Spleen (tissue), 11 donors: ENCODE data around the gene SPDYE18. TPM values are rescaled to one million over a fixed set of nuclear protein-coding genes. Genes with fewer than 3 reads are reported as not detected.
A peak's percentile ranks its signal among the peaks of the same experiment; 100 is the strongest.
"Not testable (repeated sequence)": the region's sequence is repeated elsewhere in the genome, so short reads cannot be mapped to it uniquely, and the experiment has no call there.

Source experiments
- DNase-seq: peaks from one replicate; pipeline ENCODE4 v3.0.0-alpha.2; 2020
- H3K27ac ChIP-seq, 8 donors: fragments of 200-600 bp; sonication (generic) in 7 of 8; 1 replicate in 4 of 8; 2 replicates in 4 of 8; pipeline versions ENCODE4 v1.5.0 to v1.8.0; 2016 to 2021; ENCODE audit warnings: inconsistent platforms in 4 of 8, mild to moderate bottlenecking in 4 of 8, moderate library complexity in 1 of 8
- H3K27me3 ChIP-seq, 7 donors: fragments of 200-600 bp; sonication (generic) in 6 of 7; replicated peaks in 1 of 7; 1 replicate in 4 of 7; 2 replicates in 3 of 7; pipeline versions ENCODE4 v1.5.0 to v1.8.0; 2016 to 2021; ENCODE audit warnings: inconsistent platforms in 3 of 7, mild to moderate bottlenecking in 1 of 7
- H3K36me3 ChIP-seq, 6 donors: fragments of 200-600 bp; sonication (generic) in 5 of 6; 1 replicate in 4 of 6; 2 replicates in 2 of 6; pipeline versions ENCODE4 v1.5.0 to v1.8.0; 2016 to 2021; ENCODE audit warnings: inconsistent platforms in 2 of 6
- H3K4me1 ChIP-seq, 6 donors: fragments of 200-600 bp; sonication (generic) in 5 of 6; 1 replicate in 3 of 6; 2 replicates in 3 of 6; pipeline versions ENCODE4 v1.5.0 to v1.8.0; 2016 to 2021; ENCODE audit warnings: inconsistent platforms in 3 of 6
- H3K4me3 ChIP-seq, 8 donors: fragments of 200-600 bp; sonication (generic) in 7 of 8; 1 replicate in 4 of 8; 2 replicates in 4 of 8; pipeline versions ENCODE4 v1.5.0 to v1.8.0; 2016 to 2021; ENCODE audit warnings: inconsistent platforms in 4 of 8, mild to moderate bottlenecking in 4 of 8, moderate library complexity in 2 of 8
- H3K9me3 ChIP-seq, 8 donors: fragments of 200-600 bp; sonication (generic) in 7 of 8; 1 replicate in 4 of 8; 2 replicates in 4 of 8; pipeline versions ENCODE4 v1.5.0 to v1.8.0; 2016 to 2021; ENCODE audit warnings: inconsistent platforms in 4 of 8
- POLR2AphosphoS5 ChIP-seq, 3 donors: sonication (generic); formaldehyde crosslinking; IDR thresholded peaks; one replicate each; pipeline ENCODE4 v1.5.1; 2017; ENCODE audit warnings: antibody characterized with exemption in 3 of 3
- WGBS, 5 donors: extraction: QIAGEN DNeasy Blood & Tissue Kit in 3 of 5; methylation state at CpG; one replicate each; pipeline versions ENCODE4 v1.1.5 to v1.1.7; 2013 to 2018; 5-methylcytosine and 5-hydroxymethylcytosine counted together
- intact Hi-C: fragments of 100-400 bp; cut with DNase I; formaldehyde crosslinking; loops from one replicate; pipeline ENCODE4 v1.15.0; 2023; ENCODE audit warnings: low total_unique reads
- polyA plus RNA-seq, 3 donors: library from polyadenylated mRNA; stranded (reverse); fragments of 200-250 nt; gene quantifications; one replicate each; pipeline ENCODE4 v1.2.1, GENCODE V29; 2013
- small RNA-seq, 4 donors: library from RNA; depleted of rRNA; stranded (forward); fragments of <200 nt; gene quantifications; one replicate each; pipeline ENCODE3, GENCODE V24; 2016
- total RNA-seq, 7 donors: library from RNA; depleted of rRNA in 3 of 7; stranded (reverse); fragments of >200 nt in 3 of 7; fragmentation: NEBNext Ultra II Directional in 4 of 7; extraction: Animal tissue kit (Norgen Biotek cat#: 25700) in 4 of 7; gene quantifications; one replicate each; pipeline versions ENCODE4 v1.1.0 to v1.2.1, GENCODE V29; 2016 to 2021
- donor health status: healthy with polysubstance abuse.
- donor health status: DM: no; HTN: no; CAD: no; lungs with moderate emphysema.
- donor health status: DM: no; HTN: no; CAD: no.
- donor health status: Bipolar disorder and iron deficiency.
- donor health status: healthy.
- donor health status: DM: no; HTN: no; CAD: no.
- donor health status: DM: yes; HTN: yes; CAD: no.

Gene SPDYE18
- total and polyA plus RNA-seq, 10 donors, result 0.32 to 2.4 (median 0.67) TPM; not detected in 2

GRCh38 chr7:77008000-77008399 lies 54.4 kb downstream of the SPDYE18 start:
- peak overlapping the region in 3 of 8 donors; percentile 15 to 28 (median 26) for H3K27ac ChIP-seq
- H3K36me3 ChIP-seq, H3K9me3 ChIP-seq, H3K4me1 ChIP-seq, H3K4me3 ChIP-seq, H3K27me3 ChIP-seq, intact Hi-C loops: not testable (repeated sequence)
- WGBS, 5 donors, result 44 to 80% (median 72%) methylated on average over 9 to 10 of the region's 10 CpGs
- peak in 2 of 3 donors; percentile 51 to 56 for TF ChIP-seq POLR2AphosphoS5 (IDR thresholded peaks at IDR 0.05)
- peak; percentile 74 for DNase-seq

GRCh38 chr7:77006127-77007110 lies 55.9 kb downstream of the SPDYE18 start:
- H3K4me1 ChIP-seq, DNase-seq, H3K9me3 ChIP-seq, H3K27ac ChIP-seq, H3K27me3 ChIP-seq, intact Hi-C loops, H3K4me3 ChIP-seq: not testable (repeated sequence)
- H3K36me3 ChIP-seq, result peaks cover 0 to 23% (median 3%) of the 10 kb centered on the region in 6 donors
- WGBS, 5 donors, result 87 to 94% (median 91%) methylated on average over 6 to 13 of the region's 22 CpGs

- DNase-seq, H3K4me1 ChIP-seq, H3K27ac ChIP-seq, H3K4me3 ChIP-seq, H3K27me3 ChIP-seq, intact Hi-C loops, H3K9me3 ChIP-seq: not testable (repeated sequence)
- 89 to 100% (median 96%) methylated on average over 4 to 24 of the region's 27 CpGs for WGBS, 5 donors
- peaks cover 0 to 31% (median 3%) of the 10 kb centered on the region in 6 donors for H3K36me3 ChIP-seq
These were observed 56.8 kb downstream of the SPDYE18 start for GRCh38 chr7:77005461-77006057.

DNA sequence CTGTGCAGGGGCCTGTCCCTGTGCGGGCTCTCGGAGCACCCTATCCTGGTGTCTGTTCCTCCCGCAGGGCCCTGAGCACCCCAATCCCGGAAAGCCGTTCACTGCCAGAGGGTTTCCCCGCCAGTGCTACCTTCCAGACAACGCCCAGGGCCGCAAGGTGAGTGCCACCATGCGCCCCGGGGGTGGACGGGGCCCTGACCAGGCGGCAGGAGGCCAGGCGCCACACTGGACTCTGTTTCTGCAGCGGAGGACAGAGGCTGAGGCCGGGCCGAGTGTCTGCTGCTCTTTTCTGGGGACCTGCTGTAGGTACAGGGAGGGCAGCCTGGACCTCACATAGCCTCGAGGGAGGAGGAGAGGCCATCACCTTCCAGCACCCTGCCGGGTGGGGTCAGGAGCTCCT lies 58.2 kb downstream of the SPDYE18 start:
- intact Hi-C loops, result not testable (repeated sequence)
- WGBS, 5 donors, result 94 to 100% (median 96%) methylated on average over 2 to 13 of the region's 18 CpGs; no CpG with 5 or more reads in 1 of the 5 donors

GRCh38 chr7:77003241-77003640 lies 59.1 kb downstream of the SPDYE18 start:
- H3K27ac ChIP-seq, H3K4me1 ChIP-seq, DNase-seq, H3K4me3 ChIP-seq, H3K27me3 ChIP-seq, H3K9me3 ChIP-seq, intact Hi-C loops: not testable (repeated sequence)
- WGBS, 5 donors, result 87 to 99% (median 95%) methylated on average over 6 to 10 of the region's 10 CpGs
- peaks cover 0 to 38% (median 3%) of the 10 kb centered on the region in 6 donors for H3K36me3 ChIP-seq

More for the DNA sequence above, 58.2 kb downstream of the SPDYE18 start:
- not testable (repeated sequence) for H3K4me1 ChIP-seq, H3K27ac ChIP-seq, DNase-seq, H3K27me3 ChIP-seq, H3K9me3 ChIP-seq, H3K4me3 ChIP-seq
- H3K36me3 ChIP-seq, result peaks cover 0 to 38% (median 3%) of the 10 kb centered on the region in 6 donors

DNA sequence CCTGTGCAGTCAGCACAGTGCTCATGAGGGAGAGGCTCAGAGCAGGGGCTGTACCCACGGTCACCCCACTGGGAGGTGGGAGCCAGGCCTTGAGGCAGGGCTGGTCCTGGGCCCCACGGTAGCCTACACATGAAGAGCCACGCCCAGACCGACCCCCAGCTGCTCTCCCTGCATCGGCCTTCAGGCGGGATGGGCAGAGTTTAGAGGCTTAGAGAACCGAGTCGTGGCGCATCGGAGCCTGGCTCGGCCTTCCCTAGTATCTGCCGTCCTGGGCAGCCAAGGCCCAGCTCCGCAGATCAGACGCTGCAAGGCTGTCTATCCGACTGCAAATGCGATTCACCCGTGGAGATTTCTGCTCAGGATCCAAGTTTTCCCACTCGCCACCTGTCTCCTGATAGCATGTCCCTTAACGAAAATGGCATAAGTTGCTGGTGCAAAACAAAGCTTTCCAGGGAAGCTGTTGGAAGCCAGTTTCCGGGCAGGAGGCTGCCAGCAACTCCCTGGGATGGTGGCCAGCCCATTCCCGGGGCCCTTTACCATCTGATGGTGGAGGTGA lies 59.6 kb downstream of the SPDYE18 start:
- H3K4me3 ChIP-seq, H3K27ac ChIP-seq, intact Hi-C loops, H3K4me1 ChIP-seq, H3K27me3 ChIP-seq, H3K9me3 ChIP-seq: not testable (repeated sequence)
- peaks cover 0 to 38% (median 3%) of the 10 kb centered on the region in 6 donors for H3K36me3 ChIP-seq
- peak; percentile 64 for DNase-seq
- WGBS, 5 donors, result 93 to 97% (median 95%) methylated on average over 16 to 21 of the region's 21 CpGs

DNA sequence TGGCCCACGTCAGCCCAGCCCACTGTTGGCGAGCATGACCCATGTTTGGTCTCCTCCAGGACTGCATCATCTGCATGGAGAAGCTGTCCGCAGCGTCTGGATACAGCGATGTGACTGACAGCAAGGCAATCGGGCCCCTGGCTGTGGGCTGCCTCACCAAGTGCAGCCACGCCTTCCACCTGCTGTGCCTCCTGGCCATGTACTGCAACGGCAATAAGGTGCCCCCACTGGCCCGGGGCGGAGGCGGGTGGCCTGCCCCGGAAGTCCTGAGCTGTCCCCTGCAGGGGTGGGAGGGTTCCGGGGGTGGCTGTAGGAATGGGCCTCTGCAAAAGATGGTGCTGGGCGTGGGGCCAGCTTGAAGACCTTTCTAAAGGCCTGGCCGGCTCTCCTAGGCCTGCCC lies 60.3 kb downstream of the SPDYE18 start:
- H3K9me3 ChIP-seq, result not testable (repeated sequence)

More for the DNA sequence above, 60.3 kb downstream of the SPDYE18 start:
- 74 to 90% (median 79%) methylated on average over 6 to 15 of the region's 15 CpGs for WGBS, 5 donors
- DNase-seq, result peak; percentile 66
- H3K27ac ChIP-seq, intact Hi-C loops, H3K27me3 ChIP-seq, H3K4me1 ChIP-seq, H3K4me3 ChIP-seq: not testable (repeated sequence)
- peaks cover 0 to 38% (median 3%) of the 10 kb centered on the region in 6 donors for H3K36me3 ChIP-seq

Small RNAs within 50 kb of the gene (small RNA-seq; reads per million reads assigned to genes)
- 0 reads per million in 4 donors for gene RF00019

Other genes with a start within 250 kb of the SPDYE18 start
- not detected for gene SPDYE17, start 30.2 kb downstream of the SPDYE18 start, total RNA-seq
- not detected for gene SPDYE17, start 30.2 kb downstream of the SPDYE18 start, polyA plus RNA-seq
- 10 to 100 TPM in 6 of 7 donors, 1 to 10 TPM in 1; 8.9 to 21.3 (median 12.4) TPM for gene CCDC146, start 60.1 kb upstream of the SPDYE18 start, total RNA-seq
- 1 to 10 TPM; 4.1 to 7.5 (median 5.7) TPM for gene CCDC146, start 60.1 kb upstream of the SPDYE18 start, polyA plus RNA-seq
- gene FGL2, start 137.3 kb upstream of the SPDYE18 start, total RNA-seq, result 100 to 1,000 TPM in 6 of 7 donors, 10 to 100 TPM in 1; 97.8 to 204 (median 134) TPM
- 10 to 100 TPM; 13.2 to 14.5 (median 13.7) TPM for gene FGL2, start 137.3 kb upstream of the SPDYE18 start, polyA plus RNA-seq